Brain microvascular endothelial cell (primary cell): ENCODE data around the gene CDC26.
"Not testable (repeated sequence)": the region's sequence is repeated elsewhere in the genome, so short reads cannot be mapped to it uniquely, and the experiment has no call there.

Source experiments
- DNase-seq: peaks from one replicate; pipeline ENCODE4 v3.0.0-alpha.2; 2020
- H3K27ac ChIP-seq: fragments of 250-450 bp; sonication (Bioruptor Pico); 2 replicates; pipeline ENCODE4 v1.5.1; 2020; ENCODE audit warnings: mild to moderate bottlenecking, moderate library complexity
- H3K27me3 ChIP-seq: fragments of 250-450 bp; sonication (Bioruptor Pico); replicated peaks from 2 replicates; pipeline ENCODE4 v1.5.1; 2020; ENCODE audit warnings: mild to moderate bottlenecking
- H3K36me3 ChIP-seq: fragments of 250-450 bp; sonication (Bioruptor Pico); replicated peaks from 2 replicates; pipeline ENCODE4 v1.5.1; 2020; ENCODE audit warnings: mild to moderate bottlenecking
- H3K4me3 ChIP-seq: 2 replicates; pipeline ENCODE4 v1.5.1; 2011; ENCODE audit warnings: low read depth, mild to moderate bottlenecking, control low read depth, low read length, moderate library complexity
- CTCF ChIP-seq: IDR thresholded peaks from 2 replicates; pipeline ENCODE4 v1.5.1; 2011; ENCODE audit warnings: low read depth, mild to moderate bottlenecking, moderate library complexity, low read length, control low read depth, inconsistent platforms; ENCODE audit errors: missing control alignments
- in situ Hi-C: cut with HindIII; loops from 2 replicates; pipeline ENCODE4 v1.10.0; 2017; ENCODE audit warnings: low sequenced_read_pairs, low pct_ligation_motif_present

The CDC26 gene

DNA sequence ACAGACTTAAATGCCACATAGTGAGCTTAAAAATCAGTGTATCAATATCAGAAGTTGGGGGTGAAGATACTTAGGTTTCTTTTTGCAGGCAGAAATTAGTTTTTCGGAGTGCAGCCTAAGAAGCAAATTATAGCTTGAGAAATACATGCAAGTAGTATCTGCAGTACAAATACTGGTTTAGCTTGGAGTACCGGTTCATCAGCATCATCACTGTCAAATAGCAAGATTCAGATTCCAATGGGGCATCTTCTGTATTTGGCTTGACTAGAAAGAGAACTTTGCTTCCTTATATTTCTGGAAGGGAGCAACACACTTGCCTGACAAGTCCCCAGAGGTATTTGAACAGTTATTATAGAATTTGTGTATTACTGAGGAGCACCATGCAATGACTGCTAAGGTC lies 34.2 kb downstream of the CDC26 start:
- in situ Hi-C loops, result no loop called here
- Histone ChIP-seq H3K27me3 (no peaks in the 10 kb centered on the region), H3K36me3 (no peaks in the 10 kb centered on the region), H3K4me3 (no peak overlapping the region), H3K27ac (no peak overlapping the region)
- DNase-seq, result no peak
- no peak for TF ChIP-seq CTCF

DNA sequence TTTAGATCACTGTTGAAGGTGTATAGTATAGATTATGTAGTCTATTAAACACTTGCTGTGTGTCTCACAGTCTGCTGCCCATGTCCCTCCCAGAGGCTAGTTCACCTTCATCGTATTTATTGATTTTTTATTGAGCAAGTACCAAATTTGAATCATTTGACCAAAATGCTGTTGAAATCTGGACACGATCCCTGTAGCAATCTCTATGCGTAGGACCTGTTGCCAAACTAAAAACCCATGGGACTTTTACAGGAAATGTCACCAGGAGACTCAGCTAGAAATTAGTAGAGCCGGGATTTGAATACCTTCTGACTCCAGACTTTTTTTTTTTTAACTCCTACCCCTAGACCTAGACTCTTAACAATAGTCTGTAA lies 36.5 kb downstream of the CDC26 start:
- Histone ChIP-seq H3K27me3 (no peaks in the 10 kb centered on the region), H3K36me3 (no peaks in the 10 kb centered on the region), H3K4me3 (no peak overlapping the region), H3K27ac (no peak overlapping the region)
- no peak for DNase-seq
- in situ Hi-C loops, result no loop called here
- TF ChIP-seq CTCF, result no peak

- no peak for TF ChIP-seq CTCF
- no peak overlapping the region for H3K4me3 ChIP-seq
- H3K27me3 ChIP-seq, result no peaks in the 10 kb centered on the region
- H3K36me3 ChIP-seq, result no peaks in the 10 kb centered on the region
- no peak overlapping the region for H3K27ac ChIP-seq
- in situ Hi-C loops, result no loop called here
- no peak for DNase-seq
These were observed 37.0 kb downstream of the CDC26 start for GRCh38 chr9:113238202-113238858.

GRCh38 chr9:113237026-113237425 lies 38.3 kb downstream of the CDC26 start:
- H3K27ac ChIP-seq, result no peak overlapping the region
- no peak for DNase-seq
- no peaks in the 10 kb centered on the region for H3K36me3 ChIP-seq
- in situ Hi-C loops, result no loop called here
- TF ChIP-seq CTCF, result no peak
- no peak overlapping the region for H3K4me3 ChIP-seq
- H3K27me3 ChIP-seq, result no peaks in the 10 kb centered on the region

GRCh38 chr9:113235701-113236255 lies 39.6 kb downstream of the CDC26 start:
- DNase-seq, H3K27ac ChIP-seq, H3K36me3 ChIP-seq, H3K4me3 ChIP-seq, H3K27me3 ChIP-seq, in situ Hi-C loops: not testable (repeated sequence)

DNA sequence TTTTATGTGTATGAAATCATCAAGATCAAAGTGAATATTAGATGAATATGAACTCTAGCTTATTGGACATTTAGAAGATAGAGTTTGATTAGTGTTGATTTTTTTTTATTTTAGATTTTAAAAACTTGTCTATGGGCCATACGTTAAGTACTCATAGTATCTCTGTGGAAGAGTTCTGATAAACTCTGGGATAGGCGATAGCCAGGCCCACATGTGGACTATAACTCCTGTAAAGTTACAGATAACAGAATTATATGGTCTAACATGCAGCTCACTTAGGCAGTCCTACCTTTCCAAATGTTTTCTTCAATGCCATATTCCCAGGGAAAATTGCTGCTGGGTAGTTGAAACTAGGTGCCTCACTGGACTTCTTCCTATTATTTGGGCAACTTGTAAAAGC lies 43.7 kb downstream of the CDC26 start:
- Histone ChIP-seq H3K4me3 (no peak overlapping the region), H3K36me3 (no peaks in the 10 kb centered on the region), H3K27me3 (no peaks in the 10 kb centered on the region), H3K27ac (no peak overlapping the region)
- no peak for DNase-seq
- no peak for TF ChIP-seq CTCF
- in situ Hi-C loops, result no loop called here
